Peyer's patch (tissue), 4 donors: ENCODE measurements around the gene RFNG.

Experiments used
- POLR2A ChIP-seq, 2 donors: fragments of 450-650 bp; IDR thresholded peaks; one replicate each; pipeline ENCODE4 v1.5.1; 2017; ENCODE audit warnings: antibody characterized with exemption in 2 of 2, mild to moderate bottlenecking in 2 of 2, moderate library complexity in 2 of 2
- TF ChIP-seq, protein P1 (sequence below), 6 experiments: fragments of 450-650 bp in 4 of 6; fragments of 200-600 bp in 2 of 6; sonication (generic) in 1 of 6; IDR thresholded peaks; one replicate each; pipeline ENCODE4 v1.5.1; 2017 to 2019; ENCODE audit warnings: antibody characterized with exemption in 6 of 6, mild to moderate bottlenecking in 3 of 6, moderate library complexity in 1 of 6

DNA sequence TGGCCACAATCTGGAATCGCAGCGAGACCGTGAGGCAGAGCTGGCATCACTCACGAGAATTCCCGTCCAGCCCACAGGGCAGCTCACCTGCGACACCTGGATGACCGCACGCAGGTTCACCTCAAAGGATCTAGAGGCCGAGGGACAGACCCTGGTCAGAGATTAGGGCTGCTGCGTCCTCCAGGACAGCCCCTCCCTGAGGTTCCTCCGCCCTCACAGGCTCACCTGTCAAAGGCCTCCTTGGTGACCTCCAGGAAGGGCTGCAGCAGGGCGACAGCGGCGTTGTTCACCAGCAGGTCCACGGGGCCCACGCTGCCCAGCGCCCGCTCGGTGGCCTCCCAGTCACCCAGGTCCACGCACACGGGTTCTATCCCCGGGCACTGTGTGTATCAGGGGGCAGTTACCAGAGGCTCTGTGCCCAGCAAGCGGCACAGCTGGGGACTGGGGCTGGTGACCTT, 14.9 kb downstream of the RFNG start:
- TF ChIP-seq, protein P1, sequence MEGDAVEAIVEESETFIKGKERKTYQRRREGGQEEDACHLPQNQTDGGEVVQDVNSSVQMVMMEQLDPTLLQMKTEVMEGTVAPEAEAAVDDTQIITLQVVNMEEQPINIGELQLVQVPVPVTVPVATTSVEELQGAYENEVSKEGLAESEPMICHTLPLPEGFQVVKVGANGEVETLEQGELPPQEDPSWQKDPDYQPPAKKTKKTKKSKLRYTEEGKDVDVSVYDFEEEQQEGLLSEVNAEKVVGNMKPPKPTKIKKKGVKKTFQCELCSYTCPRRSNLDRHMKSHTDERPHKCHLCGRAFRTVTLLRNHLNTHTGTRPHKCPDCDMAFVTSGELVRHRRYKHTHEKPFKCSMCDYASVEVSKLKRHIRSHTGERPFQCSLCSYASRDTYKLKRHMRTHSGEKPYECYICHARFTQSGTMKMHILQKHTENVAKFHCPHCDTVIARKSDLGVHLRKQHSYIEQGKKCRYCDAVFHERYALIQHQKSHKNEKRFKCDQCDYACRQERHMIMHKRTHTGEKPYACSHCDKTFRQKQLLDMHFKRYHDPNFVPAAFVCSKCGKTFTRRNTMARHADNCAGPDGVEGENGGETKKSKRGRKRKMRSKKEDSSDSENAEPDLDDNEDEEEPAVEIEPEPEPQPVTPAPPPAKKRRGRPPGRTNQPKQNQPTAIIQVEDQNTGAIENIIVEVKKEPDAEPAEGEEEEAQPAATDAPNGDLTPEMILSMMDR (IDR thresholded peaks at IDR 0.05) = no peak
- no peak for TF ChIP-seq POLR2A (IDR thresholded peaks at IDR 0.05)
